Measurements from ENCODE around the gene COPG2. TPM values are rescaled to one million over a fixed set of nuclear protein-coding genes. Genes with fewer than 3 reads are reported as not detected.
"Not testable (repeated sequence)": the region's sequence is repeated elsewhere in the genome, so short reads cannot be mapped to it uniquely, and the experiment has no call there.

COPG2 gene
- total and polyA plus RNA-seq, 2 of the 8 experiments (the other 6 are each of a cell fraction or from before 2014, with no cell fraction given): 50.3 to 53.1 TPM

- CTCF ChIA-PET (ENCODE audit: partially characterized antibody); POLR2A ChIA-PET (ENCODE audit: partially characterized antibody): not testable (repeated sequence)
Measured at GRCh38 chr7:130585932-130586331, 82.6 kb downstream of the COPG2 start.

DNA sequence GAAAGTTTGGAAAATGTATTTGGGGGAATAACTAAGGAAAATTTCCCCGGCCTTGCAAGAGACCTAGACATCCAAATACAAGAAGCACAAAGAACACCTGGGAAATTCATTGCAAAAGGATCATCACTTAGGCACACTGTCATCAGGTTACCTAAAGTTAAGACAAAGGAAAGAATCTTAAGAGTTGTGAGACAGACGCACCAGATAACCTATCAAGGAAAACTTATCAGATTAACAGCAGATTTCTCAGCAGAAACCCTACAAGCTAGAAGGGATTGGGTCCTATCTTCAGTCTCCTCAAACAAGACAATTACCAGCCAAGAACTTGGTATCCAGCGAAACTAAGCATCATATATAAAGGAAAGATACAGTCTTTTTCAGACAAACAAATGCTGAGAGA is 93.4 kb downstream of the COPG2 start:
- H3K79me2 ChIP-seq (ENCODE audit: control insufficient read depth in 1 of 2, insufficient read depth in 2 of 2, low read length in 2 of 2); H3K27me3 ChIP-seq (replicated peaks in 1 of 4; ENCODE audit: control insufficient read depth in 3 of 4, extremely low read depth in 1 of 4, insufficient read depth in 3 of 4, low read length in 3 of 4); H2BK5ac ChIP-seq (ENCODE audit: low read depth, low read length); H3K79me1 ChIP-seq (ENCODE audit: low read depth, low read length); DNase-seq (ENCODE audit: low read depth in 1 of 2, low spot score in 2 of 2); H4K91ac ChIP-seq (replicated peaks; ENCODE audit: insufficient read length, low read length); H4K8ac ChIP-seq (ENCODE audit: extremely low read depth, insufficient read depth, low read length); H3K23ac ChIP-seq (ENCODE audit: insufficient read length); H2AFZ ChIP-seq (ENCODE audit: low read length); H2BK12ac ChIP-seq (ENCODE audit: low read depth, low read length); H3K23me2 ChIP-seq (ENCODE audit: low read depth, low read length); H4K20me1 ChIP-seq (replicated peaks in 1 of 2; ENCODE audit: control insufficient read depth in 1 of 2, insufficient read depth in 2 of 2, low read length in 2 of 2); H3K36me3 ChIP-seq (ENCODE audit: control insufficient read depth in 2 of 4, insufficient read depth in 4 of 4, low read length in 3 of 4); H3K4me3 ChIP-seq (ENCODE audit: extremely low read depth in 1 of 4, insufficient read depth in 2 of 4, low read depth in 3 of 4, low read length in 4 of 4); H3K4ac ChIP-seq (replicated peaks; ENCODE audit: insufficient read length, low read depth, low read length); H3K27ac ChIP-seq (ENCODE audit: low read depth, low read length); H4K5ac ChIP-seq (ENCODE audit: insufficient read length, low read depth, low read length); H3K18ac ChIP-seq (ENCODE audit: extremely low read depth, low read length); H3K4me1 ChIP-seq (replicated peaks in 1 of 4; ENCODE audit: control insufficient read depth in 3 of 4, insufficient read depth in 4 of 4, low read length in 3 of 4); H2AK5ac ChIP-seq (ENCODE audit: low read depth, low read length); H3K14ac ChIP-seq (ENCODE audit: insufficient read length); H3K56ac ChIP-seq (replicated peaks; ENCODE audit: insufficient read length, low read depth, low read length); H3K4me2 ChIP-seq (ENCODE audit: insufficient read depth in 1 of 2, low read depth in 2 of 2, low read length in 2 of 2); H3K9me3 ChIP-seq (ENCODE audit: insufficient read depth in 2 of 2, low read depth in 1 of 2, low read length in 1 of 2); FAIRE-seq; POLR2A ChIA-PET (ENCODE audit: partially characterized antibody); H3K9ac ChIP-seq (replicated peaks in 1 of 4; ENCODE audit: extremely low read depth in 1 of 4, low read depth in 3 of 4, low read length in 3 of 4); H2BK120ac ChIP-seq (replicated peaks; ENCODE audit: low read depth, low read length); H2BK15ac ChIP-seq (ENCODE audit: low read length); H2BK20ac ChIP-seq (ENCODE audit: low read length): not testable (repeated sequence)
- 81% methylated on average over 3 of the region's 3 CpGs; no CpG with 5 or more reads in 1 of the 2 experiments for WGBS, 2 experiments (ENCODE audit: extremely low coverage in 1 of 2, insufficient coverage in 1 of 2, insufficient read length in 1 of 2, insufficient replicate concordance in 2 of 2, low coverage in 1 of 2, low lambda C conversion rate in 2 of 2, missing lambda C conversion rate in 1 of 2)
- CTCF ChIA-PET (ENCODE audit: partially characterized antibody): interaction anchor here (1.1 to 1.4 kb wide), 2 partner anchors 32 to 183 kb away, joined by 3 read pairs; no protein-coding TSS in a partner anchor

More at GRCh38 chr7:130585932-130586331, 82.6 kb downstream of the COPG2 start:
- H2AK5ac ChIP-seq (ENCODE audit: low read depth, low read length); H3K56ac ChIP-seq (replicated peaks; ENCODE audit: insufficient read length, low read depth, low read length); DNase-seq (ENCODE audit: low read depth in 1 of 2, low spot score in 2 of 2); H3K4me1 ChIP-seq (replicated peaks in 1 of 4; ENCODE audit: control insufficient read depth in 3 of 4, insufficient read depth in 4 of 4, low read length in 3 of 4); H2BK20ac ChIP-seq (ENCODE audit: low read length); H3K4me3 ChIP-seq (ENCODE audit: extremely low read depth in 1 of 4, insufficient read depth in 2 of 4, low read depth in 3 of 4, low read length in 4 of 4); H3K79me2 ChIP-seq (ENCODE audit: control insufficient read depth in 1 of 2, insufficient read depth in 2 of 2, low read length in 2 of 2); H4K20me1 ChIP-seq (replicated peaks in 1 of 2; ENCODE audit: control insufficient read depth in 1 of 2, insufficient read depth in 2 of 2, low read length in 2 of 2); H3K27me3 ChIP-seq (replicated peaks in 1 of 4; ENCODE audit: control insufficient read depth in 3 of 4, extremely low read depth in 1 of 4, insufficient read depth in 3 of 4, low read length in 3 of 4); H2AFZ ChIP-seq (ENCODE audit: low read length); H3K23me2 ChIP-seq (ENCODE audit: low read depth, low read length); H3K27ac ChIP-seq (ENCODE audit: low read depth, low read length); H2BK12ac ChIP-seq (ENCODE audit: low read depth, low read length); H4K5ac ChIP-seq (ENCODE audit: insufficient read length, low read depth, low read length); H3K18ac ChIP-seq (ENCODE audit: extremely low read depth, low read length); H3K9ac ChIP-seq (replicated peaks in 1 of 4; ENCODE audit: extremely low read depth in 1 of 4, low read depth in 3 of 4, low read length in 3 of 4); H2BK15ac ChIP-seq (ENCODE audit: low read length); H3K14ac ChIP-seq (ENCODE audit: insufficient read length); H3K4ac ChIP-seq (replicated peaks; ENCODE audit: insufficient read length, low read depth, low read length); H4K8ac ChIP-seq (ENCODE audit: extremely low read depth, insufficient read depth, low read length); H3K36me3 ChIP-seq (ENCODE audit: control insufficient read depth in 2 of 4, insufficient read depth in 4 of 4, low read length in 3 of 4); H2BK120ac ChIP-seq (replicated peaks; ENCODE audit: low read depth, low read length); FAIRE-seq; H2BK5ac ChIP-seq (ENCODE audit: low read depth, low read length); H3K4me2 ChIP-seq (ENCODE audit: insufficient read depth in 1 of 2, low read depth in 2 of 2, low read length in 2 of 2); H3K23ac ChIP-seq (ENCODE audit: insufficient read length); H4K91ac ChIP-seq (replicated peaks; ENCODE audit: insufficient read length, low read length); H3K79me1 ChIP-seq (ENCODE audit: low read depth, low read length); H3K9me3 ChIP-seq (ENCODE audit: insufficient read depth in 2 of 2, low read depth in 1 of 2, low read length in 1 of 2): not testable (repeated sequence)
- 92% methylated on average over 2 of the region's 2 CpGs; no CpG with 5 or more reads in 1 of the 2 experiments for WGBS, 2 experiments (ENCODE audit: extremely low coverage in 1 of 2, insufficient coverage in 1 of 2, insufficient read length in 1 of 2, insufficient replicate concordance in 2 of 2, low coverage in 1 of 2, low lambda C conversion rate in 2 of 2, missing lambda C conversion rate in 1 of 2)

Data from H1 (cell line).